Neural cell (in vitro differentiated cells): ENCODE results near the gene PASD1. TPM values are rescaled to one million over a fixed set of nuclear protein-coding genes. Genes with fewer than 3 reads are reported as not detected.

ENCODE experiments used
- H2AFZ ChIP-seq: fragments of 200-600, 300-800 bp; sonication (generic), shearing (Covaris generic); 2 replicates; pipeline ENCODE4 v1.6.0; 2014; ENCODE audit warnings: low read depth, mild to moderate bottlenecking, antibody characterized with exemption, low read length, moderate library complexity
- H3F3A ChIP-seq: fragments of 200-600 bp; shearing (Covaris generic); 2 replicates; pipeline ENCODE4 v1.6.1; 2016; ENCODE audit warnings: mild to moderate bottlenecking, moderate library complexity, mixed read lengths, antibody characterized with exemption, low read length; ENCODE audit not compliant: insufficient read depth, poor library complexity, severe bottlenecking
- H3K27ac ChIP-seq: fragments of 200-600, 300-800 bp; sonication (generic), shearing (Covaris generic); 2 replicates; pipeline ENCODE4 v1.5.1; 2014; ENCODE audit warnings: mild to moderate bottlenecking, low read length, moderate library complexity
- H3K27me3 ChIP-seq: fragments of 300-800, 200-600 bp; sonication (generic), shearing (Covaris generic); 2 replicates; pipeline ENCODE4 v1.6.0; 2014; ENCODE audit warnings: mild to moderate bottlenecking, low read depth, low read length, moderate library complexity; ENCODE audit not compliant: insufficient read depth
- H3K36me3 ChIP-seq: fragments of 300-800, 200-600 bp; sonication (generic), shearing (Covaris generic); 2 replicates; pipeline ENCODE4 v1.5.1; 2014; ENCODE audit warnings: mild to moderate bottlenecking, antibody characterized with exemption, low read length, moderate library complexity; ENCODE audit not compliant: insufficient read depth
- H3K4me2 ChIP-seq: fragments of 300-800, 200-600 bp; sonication (generic), shearing (Covaris generic); 2 replicates; pipeline ENCODE4 v1.6.0; 2014; ENCODE audit warnings: mild to moderate bottlenecking, low read length
- H3K4me3 ChIP-seq: fragments of 300-800, 200-600 bp; sonication (generic), shearing (Covaris generic); 2 replicates; pipeline ENCODE4 v1.5.1; 2014; ENCODE audit warnings: mild to moderate bottlenecking, low read length, moderate library complexity
- H3K79me2 ChIP-seq: fragments of 200-600 bp; shearing (Covaris generic); replicated peaks from 2 replicates; pipeline ENCODE4 v1.6.0; 2014; ENCODE audit warnings: mild to moderate bottlenecking, low read length, moderate library complexity; ENCODE audit not compliant: insufficient read depth
- H3K9ac ChIP-seq: fragments of 300-800, 200-600 bp; sonication (generic), shearing (Covaris generic); 2 replicates; pipeline ENCODE4 v1.6.1; 2016; ENCODE audit warnings: mild to moderate bottlenecking, low read length, mixed read lengths
- H3K9me2 ChIP-seq: fragments of 200-600 bp; shearing (Covaris generic); 2 replicates; pipeline ENCODE4 v1.6.1; 2016; ENCODE audit warnings: mild to moderate bottlenecking, low read length, mixed read lengths; ENCODE audit not compliant: insufficient read depth
- H3K9me3 ChIP-seq: fragments of 200-600, 300-800 bp; sonication (generic), shearing (Covaris generic); 2 replicates; pipeline ENCODE4 v1.6.1; 2016; ENCODE audit warnings: mild to moderate bottlenecking, mixed run types, low read length, moderate library complexity, mixed read lengths
- H4K20me1 ChIP-seq: fragments of 200-600 bp; shearing (Covaris generic); 2 replicates; pipeline ENCODE4 v1.6.1; 2016; ENCODE audit warnings: mild to moderate bottlenecking, mixed run types; ENCODE audit not compliant: insufficient read depth
- EP300 ChIP-seq: fragments of 450-650 bp; conservative IDR thresholded peaks from 2 replicates; pipeline ENCODE4 v1.6.1; 2014; ENCODE audit warnings: antibody characterized with exemption, mild to moderate bottlenecking, moderate library complexity; ENCODE audit not compliant: poor library complexity, severe bottlenecking
- EZH2 ChIP-seq: fragments of 200-600, 300-800 bp; shearing (Covaris generic), sonication (generic); IDR thresholded peaks from 2 replicates; pipeline ENCODE4 v1.6.1; 2014; ENCODE audit warnings: antibody characterized with exemption, low read length, borderline replicate concordance, mild to moderate bottlenecking; ENCODE audit not compliant: insufficient read depth, poor library complexity, severe bottlenecking
- MXI1 ChIP-seq: fragments of 450-650 bp; conservative IDR thresholded peaks from 2 replicates; pipeline ENCODE4 v1.6.1; 2014; ENCODE audit warnings: antibody characterized with exemption, mild to moderate bottlenecking; ENCODE audit not compliant: poor library complexity, severe bottlenecking
- POLR2AphosphoS5 ChIP-seq: IDR thresholded peaks from 2 replicates; pipeline ENCODE4 v1.6.1; 2012
- RAD21 ChIP-seq: fragments of 450-650 bp; conservative IDR thresholded peaks from 2 replicates; pipeline ENCODE4 v1.6.1; 2014; ENCODE audit warnings: antibody characterized with exemption, mild to moderate bottlenecking, moderate library complexity
- REST ChIP-seq: IDR thresholded peaks from 2 replicates; pipeline ENCODE4 v1.6.1; 2012; ENCODE audit warnings: borderline replicate concordance
- SMC3 ChIP-seq: fragments of 450-650 bp; conservative IDR thresholded peaks from 2 replicates; pipeline ENCODE4 v1.6.1; 2014; ENCODE audit warnings: antibody characterized with exemption, mild to moderate bottlenecking, moderate library complexity; ENCODE audit not compliant: poor library complexity
- TAF1 ChIP-seq: IDR thresholded peaks from 2 replicates; pipeline ENCODE4 v1.6.1; 2012; ENCODE audit warnings: low read depth
- polyA plus RNA-seq: library from polyadenylated mRNA; depleted of rRNA; stranded (reverse); fragments of >200 nt; gene quantifications from 2 replicates; pipeline ENCODE4 v1.2.3, GENCODE V29; 2014
- TF ChIP-seq, protein P1 (sequence below): fragments of 450-650 bp; IDR thresholded peaks from 2 replicates; pipeline ENCODE4 v1.5.1; 2014; ENCODE audit warnings: antibody characterized with exemption, mild to moderate bottlenecking, moderate library complexity; ENCODE audit not compliant: poor library complexity, severe bottlenecking

The PASD1 gene
- polyA plus RNA-seq, 1 donor from 2014 or later = not detected

DNA sequence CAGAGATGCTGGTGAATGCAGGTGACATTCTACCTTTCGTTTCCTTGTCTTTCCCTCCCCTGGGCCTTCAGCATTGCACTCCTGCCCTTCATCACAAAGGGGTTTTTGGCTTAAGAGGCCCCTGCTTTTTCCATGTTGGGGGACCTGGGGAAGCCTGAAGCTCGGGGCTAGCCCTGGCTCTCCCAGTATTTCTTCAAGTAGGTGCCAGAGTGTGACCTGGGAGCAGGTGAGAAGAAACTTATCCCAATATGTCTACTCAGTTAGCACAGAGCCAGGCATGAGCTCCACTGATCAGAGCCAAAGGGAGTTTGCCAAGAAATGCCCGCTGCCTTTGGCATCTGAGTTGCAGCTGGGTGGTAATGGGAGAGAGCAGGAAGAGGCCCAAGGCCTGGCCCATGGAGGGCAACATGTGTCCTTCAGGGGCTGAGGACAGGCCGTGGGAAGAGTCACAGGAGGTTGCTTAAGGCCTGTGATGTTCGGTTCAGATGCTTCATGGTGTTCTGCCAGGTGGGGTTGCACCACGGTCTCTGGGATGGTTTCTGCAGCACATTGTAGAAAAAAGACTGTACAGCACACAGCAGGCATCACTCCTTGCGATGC lies 139.4 kb downstream of the PASD1 start:
- Histone ChIP-seq H3K4me3 (no peak overlapping the region), H4K20me1 (no peaks in the 10 kb centered on the region), H2AFZ (no peak overlapping the region), H3F3A (no peaks in the 10 kb centered on the region), H3K79me2 (no peaks in the 10 kb centered on the region), H3K9ac (no peak overlapping the region), H3K27me3 (no peaks in the 10 kb centered on the region), H3K4me2 (no peak overlapping the region), H3K27ac (no peak overlapping the region), H3K9me2 (no peaks in the 10 kb centered on the region), H3K36me3 (no peaks in the 10 kb centered on the region), H3K9me3 (no peaks in the 10 kb centered on the region)
- TF ChIP-seq EP300 (no peak), EZH2 (no peak), POLR2AphosphoS5 (no peak), MXI1 (no peak), RAD21 (no peak), TAF1 (no peak), REST (no peak), SMC3 (no peak)
- TF ChIP-seq, protein P1, sequence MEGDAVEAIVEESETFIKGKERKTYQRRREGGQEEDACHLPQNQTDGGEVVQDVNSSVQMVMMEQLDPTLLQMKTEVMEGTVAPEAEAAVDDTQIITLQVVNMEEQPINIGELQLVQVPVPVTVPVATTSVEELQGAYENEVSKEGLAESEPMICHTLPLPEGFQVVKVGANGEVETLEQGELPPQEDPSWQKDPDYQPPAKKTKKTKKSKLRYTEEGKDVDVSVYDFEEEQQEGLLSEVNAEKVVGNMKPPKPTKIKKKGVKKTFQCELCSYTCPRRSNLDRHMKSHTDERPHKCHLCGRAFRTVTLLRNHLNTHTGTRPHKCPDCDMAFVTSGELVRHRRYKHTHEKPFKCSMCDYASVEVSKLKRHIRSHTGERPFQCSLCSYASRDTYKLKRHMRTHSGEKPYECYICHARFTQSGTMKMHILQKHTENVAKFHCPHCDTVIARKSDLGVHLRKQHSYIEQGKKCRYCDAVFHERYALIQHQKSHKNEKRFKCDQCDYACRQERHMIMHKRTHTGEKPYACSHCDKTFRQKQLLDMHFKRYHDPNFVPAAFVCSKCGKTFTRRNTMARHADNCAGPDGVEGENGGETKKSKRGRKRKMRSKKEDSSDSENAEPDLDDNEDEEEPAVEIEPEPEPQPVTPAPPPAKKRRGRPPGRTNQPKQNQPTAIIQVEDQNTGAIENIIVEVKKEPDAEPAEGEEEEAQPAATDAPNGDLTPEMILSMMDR = no peak

DNA sequence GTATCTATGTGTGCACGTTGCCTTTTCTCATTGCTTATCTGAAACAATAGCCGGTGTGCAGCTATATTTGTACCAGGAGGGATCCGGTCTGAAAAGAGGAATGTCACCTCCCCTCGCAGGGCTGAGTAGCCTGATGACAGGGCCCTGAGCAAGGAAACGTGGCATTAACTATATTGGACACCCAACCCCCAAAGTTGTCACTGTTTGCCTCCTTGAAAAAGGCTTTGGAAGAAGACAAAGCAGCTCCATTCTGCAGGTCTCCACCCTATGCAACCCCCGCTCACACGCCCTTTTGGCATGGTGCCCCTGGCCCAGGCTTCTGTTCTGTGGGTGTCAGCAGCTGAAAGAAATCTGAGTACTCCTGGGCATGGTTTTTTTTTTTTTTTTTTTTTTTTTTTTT lies 140.0 kb downstream of the PASD1 start:
- Histone ChIP-seq H3K9me3 (no peaks in the 10 kb centered on the region), H3K36me3 (no peaks in the 10 kb centered on the region), H3K27ac (no peak overlapping the region), H3F3A (no peaks in the 10 kb centered on the region), H3K79me2 (no peaks in the 10 kb centered on the region), H3K27me3 (no peaks in the 10 kb centered on the region), H3K9ac (no peak overlapping the region), H3K4me3 (no peak overlapping the region), H3K4me2 (no peak overlapping the region), H2AFZ (no peak overlapping the region), H3K9me2 (no peaks in the 10 kb centered on the region), H4K20me1 (no peaks in the 10 kb centered on the region)
- TF ChIP-seq RAD21 (no peak), MXI1 (no peak), EZH2 (no peak), EP300 (no peak), POLR2AphosphoS5 (no peak), SMC3 (no peak), TAF1 (no peak), REST (no peak)
- TF ChIP-seq, protein P1 = no peak
